GM21526 (cell line): ENCODE data around the gene GID8.
A peak's percentile ranks its signal among the peaks of the same experiment; 100 is the strongest.

Experiments
- ATAC-seq: cut with Tn5 transposase; IDR thresholded peaks from one replicate; pipeline ENCODE4 v1.9.1; 2021; ENCODE audit warnings: moderate library complexity; ENCODE audit not compliant: unreplicated experiment, low FRiP score

GID8 gene

GRCh38 chr20:62967149-62967501 lies 29.2 kb downstream of the GID8 start:
- ATAC-seq = no peak

GRCh38 chr20:62967628-62968351 lies 29.8 kb downstream of the GID8 start:
- ATAC-seq = no peak

GRCh38 chr20:62968378-62969178 lies 30.6 kb downstream of the GID8 start:
- no peak for ATAC-seq

- no peak for ATAC-seq
Measured at GRCh38 chr20:62969179-62969760, 31.3 kb downstream of the GID8 start.

GRCh38 chr20:62969939-62970306 lies 32.0 kb downstream of the GID8 start:
- ATAC-seq = no peak

DNA sequence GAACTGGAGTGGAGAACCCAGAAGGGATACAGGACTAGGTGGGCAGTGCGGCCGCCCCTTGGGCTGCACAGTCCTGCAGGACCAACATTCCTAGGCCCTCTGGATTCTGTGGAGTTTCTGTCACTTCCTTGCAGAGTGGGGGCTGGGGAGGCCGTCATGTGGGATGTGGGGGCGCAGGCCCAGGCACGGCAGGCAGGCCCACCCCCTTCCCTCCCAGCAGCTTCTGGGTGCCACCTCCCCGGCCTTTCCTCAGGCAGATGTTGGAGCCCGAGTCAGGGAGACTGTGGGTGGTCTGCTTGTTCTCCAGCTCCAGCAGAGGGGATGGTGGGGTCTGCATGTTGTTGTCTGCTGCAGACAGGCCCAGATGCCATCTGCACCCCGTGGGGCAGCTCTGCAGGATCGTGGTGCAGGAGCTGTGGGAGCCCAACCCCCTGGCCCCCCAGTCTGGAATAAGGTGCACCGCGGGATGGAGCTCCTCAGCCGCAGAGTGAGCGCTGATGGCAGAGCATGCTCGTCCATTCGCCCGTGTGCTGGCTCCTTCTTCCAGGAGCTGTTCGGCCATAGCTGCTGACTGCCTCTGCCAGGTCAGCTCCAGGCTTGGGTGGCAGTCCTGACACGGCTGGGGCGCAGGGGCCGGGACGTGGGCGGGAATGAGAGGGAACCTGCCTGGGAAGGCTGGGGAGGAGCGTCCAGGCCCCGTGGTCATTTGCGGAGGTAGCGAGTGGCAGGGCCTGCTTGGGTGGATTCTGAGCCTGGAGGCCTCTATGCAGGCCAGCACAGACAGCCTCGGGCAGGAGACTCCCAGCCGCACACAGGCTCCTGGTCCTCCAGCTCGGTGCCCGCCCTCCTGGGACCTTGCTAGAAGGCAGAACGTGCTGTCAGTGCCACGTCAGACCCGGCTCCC lies 32.6 kb downstream of the GID8 start:
- ATAC-seq = no peak

DNA sequence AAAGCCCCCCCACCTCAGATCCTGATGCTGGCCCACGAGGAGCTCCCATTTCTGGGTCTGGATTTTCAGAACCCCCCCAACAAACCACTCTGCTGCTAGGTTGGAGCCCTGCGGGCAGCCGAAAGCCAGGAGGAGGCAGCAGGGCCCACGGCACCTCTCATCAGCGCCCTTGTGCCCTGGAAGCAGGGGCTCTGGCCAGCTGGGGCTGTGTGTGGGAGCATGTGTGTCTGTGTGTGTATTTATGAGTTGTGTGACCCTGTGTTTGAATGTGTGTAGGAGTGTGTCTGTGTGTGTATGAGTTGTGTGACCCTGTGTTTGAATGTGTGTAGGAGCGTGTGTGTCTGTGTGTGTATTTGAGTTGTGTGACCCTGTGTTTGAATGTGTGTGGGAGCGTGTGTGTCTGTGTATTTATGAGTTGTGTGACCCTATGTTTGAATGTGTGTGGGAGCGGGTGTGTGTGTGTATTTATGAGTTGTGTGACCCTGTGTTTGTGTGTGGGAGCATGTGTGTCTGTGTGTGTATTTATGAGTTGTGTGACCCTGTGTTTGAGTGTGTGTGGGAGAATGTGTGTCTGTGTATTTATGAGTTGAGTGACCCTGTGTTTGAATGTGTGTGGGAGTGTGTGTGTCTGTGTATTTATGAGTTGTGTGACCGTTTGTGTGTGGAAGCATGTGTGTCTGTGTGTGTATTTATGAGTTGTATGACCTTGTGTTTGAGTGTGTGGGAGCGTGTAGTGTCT lies 33.4 kb downstream of the GID8 start:
- ATAC-seq = no peak

GRCh38 chr20:62971950-62972844 lies 34.2 kb downstream of the GID8 start:
- ATAC-seq = peak; percentile 67

DNA sequence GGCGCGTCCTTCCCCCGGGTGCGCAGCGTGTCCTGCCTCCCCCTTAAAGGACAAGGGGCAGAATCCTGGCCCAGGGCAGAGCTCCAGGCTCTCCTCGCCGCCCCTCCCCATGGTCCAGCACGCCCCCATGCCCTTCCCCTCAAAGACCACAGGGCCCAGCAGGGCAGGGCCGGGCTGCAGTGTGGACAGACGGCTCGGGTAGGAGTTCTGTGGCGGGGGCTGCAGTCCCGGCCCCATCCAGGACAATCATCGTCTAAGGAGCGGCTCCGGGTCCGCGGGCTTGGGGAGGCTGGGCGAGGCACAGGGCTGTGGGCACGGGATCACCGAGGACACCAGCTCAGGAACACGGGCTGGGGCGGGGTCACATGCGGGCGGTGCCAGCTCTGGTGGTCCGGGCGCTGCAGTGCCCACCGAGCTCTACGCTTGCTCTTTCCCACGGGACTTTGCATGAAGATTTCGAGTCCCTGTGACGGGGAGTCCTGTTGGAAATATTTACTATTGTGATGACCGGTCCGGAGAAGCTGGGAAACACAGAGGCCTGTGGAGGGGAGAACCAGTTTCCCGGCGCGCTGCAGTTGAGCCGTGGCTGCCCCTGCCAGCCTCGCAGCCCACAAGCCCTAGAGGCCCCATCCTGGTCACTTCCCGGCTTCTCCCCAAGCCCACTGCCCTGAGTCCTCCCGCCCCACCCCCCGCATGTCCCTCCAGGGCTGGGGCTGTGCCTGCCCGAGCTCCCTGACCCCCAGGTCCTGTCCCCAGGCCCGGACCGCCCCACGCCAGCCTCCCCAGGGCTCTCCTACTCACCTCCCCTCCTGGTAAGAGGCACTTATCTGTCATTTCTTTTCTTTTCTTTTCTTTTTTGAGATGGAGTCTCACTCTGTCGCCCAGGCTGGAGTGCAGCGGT lies 35.1 kb downstream of the GID8 start:
- ATAC-seq = no peak

GRCh38 chr20:62975251-62975760 lies 37.4 kb downstream of the GID8 start:
- no peak for ATAC-seq

- ATAC-seq = no peak
Measured at GRCh38 chr20:62975812-62976508, 38.0 kb downstream of the GID8 start.

DNA sequence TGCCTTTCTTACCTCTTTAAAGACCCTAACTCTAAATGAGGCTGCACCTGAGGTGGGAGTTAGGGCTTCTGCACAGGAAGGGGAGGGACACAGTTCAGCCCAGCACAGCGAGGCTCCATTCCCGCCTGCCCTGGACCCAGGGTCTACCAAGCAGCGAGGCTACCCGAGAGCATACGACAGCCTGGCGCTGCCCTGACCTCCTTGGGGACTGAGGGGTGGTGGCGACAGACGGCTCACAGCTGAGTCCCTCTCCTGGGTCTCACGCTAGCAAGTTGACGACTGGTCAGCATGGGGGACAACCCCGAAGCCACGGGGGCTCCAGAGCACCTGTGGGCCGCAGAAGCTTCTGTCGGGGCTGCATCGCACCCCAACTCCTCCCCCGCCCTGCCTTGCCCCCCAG lies 38.9 kb downstream of the GID8 start:
- no peak for ATAC-seq

- peak; percentile 47 for ATAC-seq
Measured at GRCh38 chr20:62977613-62978560, 39.9 kb downstream of the GID8 start.

GRCh38 chr20:62978561-62978943 lies 40.6 kb downstream of the GID8 start:
- no peak for ATAC-seq

DNA sequence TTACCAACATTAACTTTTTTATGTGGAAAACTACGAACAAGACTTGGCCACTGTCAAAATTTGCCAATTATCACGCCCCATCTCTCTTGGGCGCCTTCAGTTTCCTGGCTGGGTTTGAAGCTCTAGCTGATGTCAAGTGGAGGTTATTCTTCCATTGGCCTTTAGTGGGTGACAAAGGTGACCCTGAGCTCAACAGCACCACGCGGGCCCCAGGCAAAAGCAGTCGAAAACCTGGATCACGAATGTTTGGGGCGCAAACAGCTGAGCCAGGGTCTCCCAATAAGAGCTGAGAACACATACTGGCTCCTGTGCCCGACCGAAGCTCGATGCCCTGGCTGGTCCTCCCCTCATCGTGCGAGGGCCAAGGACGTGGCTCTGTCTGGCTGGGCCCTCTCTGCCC lies 41.4 kb downstream of the GID8 start:
- no peak for ATAC-seq

DNA sequence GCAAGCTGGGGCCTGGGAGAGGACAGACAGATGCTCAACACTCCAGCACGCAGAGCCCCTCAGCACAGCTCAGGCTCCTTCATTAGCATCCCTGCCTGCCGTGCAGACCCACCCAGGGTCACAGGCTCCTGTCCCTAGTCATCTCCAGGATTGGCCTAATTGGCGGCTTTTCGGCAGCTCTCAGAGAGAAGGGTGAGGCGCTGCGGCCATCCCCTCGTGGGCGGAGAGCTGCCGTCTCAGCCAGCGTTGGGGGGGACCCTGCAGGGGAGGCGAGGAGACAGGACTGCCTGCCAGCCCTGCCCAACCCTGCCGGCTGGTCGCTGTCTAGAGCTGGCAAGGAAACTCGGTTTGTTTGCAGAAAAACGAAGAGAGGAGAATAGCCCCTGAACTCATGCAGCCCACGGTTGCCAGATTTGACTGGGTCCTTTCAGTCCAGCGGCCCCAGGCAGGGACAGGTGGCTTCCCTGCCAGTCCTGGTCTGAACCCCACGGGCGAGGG lies 42.0 kb downstream of the GID8 start:
- ATAC-seq = no peak
